Upper lobe of right lung (tissue), 1 donor: ENCODE measurements around the gene PRR11. TPM values are rescaled to one million over a fixed set of nuclear protein-coding genes. Genes with fewer than 3 reads are reported as not detected.

ENCODE experiments used
- ATAC-seq: fragments of 200-7000 bp; cut with Tn5 transposase; one replicate; pipeline ENCODE4 v1.9.1; 2020; ENCODE audit warnings: mild to moderate bottlenecking, moderate library complexity
- DNase-seq: peaks from one replicate; pipeline ENCODE4 v3.0.0-alpha.2; 2020
- H3K27ac ChIP-seq: fragments of 200-600 bp; one replicate; pipeline ENCODE4 v1.8.0; 2022
- H3K27me3 ChIP-seq: fragments of 200-600 bp; one replicate; pipeline ENCODE4 v1.8.0; 2022; ENCODE audit warnings: mild to moderate bottlenecking
- H3K36me3 ChIP-seq: fragments of 200-600 bp; one replicate; pipeline ENCODE4 v1.8.0; 2022
- H3K4me1 ChIP-seq: fragments of 200-600 bp; one replicate; pipeline ENCODE4 v1.8.0; 2022
- H3K4me3 ChIP-seq: fragments of 200-600 bp; one replicate; pipeline ENCODE4 v1.8.0; 2022; ENCODE audit warnings: mild to moderate bottlenecking
- H3K9me3 ChIP-seq: fragments of 200-600 bp; one replicate; pipeline ENCODE4 v1.8.0; 2022
- intact Hi-C: fragments of 100-400 bp; cut with DNase I; formaldehyde crosslinking; loops from one replicate; pipeline ENCODE4 v1.11.0; 2022
- total RNA-seq: library from RNA; stranded (reverse); fragmentation: NEBNext Ultra II Directional; extraction: Animal tissue kit (Norgen Biotek cat#: 25700); gene quantifications from one replicate; pipeline ENCODE4 v1.2.1, GENCODE V29; 2021
- TF ChIP-seq, protein P1 (sequence below): fragments of 200-600 bp; IDR thresholded peaks from one replicate; pipeline ENCODE4 v1.8.0; 2022; ENCODE audit warnings: antibody characterized with exemption
- donor health status: DM: no; HTN: yes; CAD: no; lungs with severe emphysema.

Gene PRR11
- total RNA-seq, 1 donor from 2014 or later, result 2.4 TPM

DNA sequence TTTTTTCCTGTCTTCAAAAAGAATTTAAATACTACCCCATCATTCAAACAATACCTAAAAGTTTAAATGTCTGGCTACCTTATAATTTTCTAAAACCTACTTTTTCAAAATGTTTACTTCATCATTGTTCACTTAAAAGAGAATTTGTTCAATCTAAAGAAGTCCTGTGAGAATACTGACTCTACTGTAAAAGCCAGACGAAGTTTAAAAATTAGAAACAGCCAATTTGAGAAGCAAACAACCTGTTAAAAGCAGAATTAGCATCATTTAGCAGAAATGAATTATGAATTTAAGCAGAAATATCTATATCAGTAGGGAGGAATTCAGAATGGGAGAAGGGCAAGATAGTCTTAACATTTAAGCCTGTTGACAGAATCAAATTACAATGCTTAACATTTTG is 2.6 kb upstream of the PRR11 start:
- no peak overlapping the region for H3K4me3 ChIP-seq
- DNase-seq, result no peak
- H3K36me3 ChIP-seq, result no peaks in the 10 kb centered on the region
- no peak overlapping the region for H3K27ac ChIP-seq
- no peak for ATAC-seq
- H3K9me3 ChIP-seq, result no peaks in the 10 kb centered on the region
- H3K27me3 ChIP-seq, result no peaks in the 10 kb centered on the region
- intact Hi-C loops, result no loop called here
- TF ChIP-seq, protein P1, sequence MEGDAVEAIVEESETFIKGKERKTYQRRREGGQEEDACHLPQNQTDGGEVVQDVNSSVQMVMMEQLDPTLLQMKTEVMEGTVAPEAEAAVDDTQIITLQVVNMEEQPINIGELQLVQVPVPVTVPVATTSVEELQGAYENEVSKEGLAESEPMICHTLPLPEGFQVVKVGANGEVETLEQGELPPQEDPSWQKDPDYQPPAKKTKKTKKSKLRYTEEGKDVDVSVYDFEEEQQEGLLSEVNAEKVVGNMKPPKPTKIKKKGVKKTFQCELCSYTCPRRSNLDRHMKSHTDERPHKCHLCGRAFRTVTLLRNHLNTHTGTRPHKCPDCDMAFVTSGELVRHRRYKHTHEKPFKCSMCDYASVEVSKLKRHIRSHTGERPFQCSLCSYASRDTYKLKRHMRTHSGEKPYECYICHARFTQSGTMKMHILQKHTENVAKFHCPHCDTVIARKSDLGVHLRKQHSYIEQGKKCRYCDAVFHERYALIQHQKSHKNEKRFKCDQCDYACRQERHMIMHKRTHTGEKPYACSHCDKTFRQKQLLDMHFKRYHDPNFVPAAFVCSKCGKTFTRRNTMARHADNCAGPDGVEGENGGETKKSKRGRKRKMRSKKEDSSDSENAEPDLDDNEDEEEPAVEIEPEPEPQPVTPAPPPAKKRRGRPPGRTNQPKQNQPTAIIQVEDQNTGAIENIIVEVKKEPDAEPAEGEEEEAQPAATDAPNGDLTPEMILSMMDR, result no peak
- peaks cover 5% of the 10 kb centered on the region for H3K4me1 ChIP-seq

DNA sequence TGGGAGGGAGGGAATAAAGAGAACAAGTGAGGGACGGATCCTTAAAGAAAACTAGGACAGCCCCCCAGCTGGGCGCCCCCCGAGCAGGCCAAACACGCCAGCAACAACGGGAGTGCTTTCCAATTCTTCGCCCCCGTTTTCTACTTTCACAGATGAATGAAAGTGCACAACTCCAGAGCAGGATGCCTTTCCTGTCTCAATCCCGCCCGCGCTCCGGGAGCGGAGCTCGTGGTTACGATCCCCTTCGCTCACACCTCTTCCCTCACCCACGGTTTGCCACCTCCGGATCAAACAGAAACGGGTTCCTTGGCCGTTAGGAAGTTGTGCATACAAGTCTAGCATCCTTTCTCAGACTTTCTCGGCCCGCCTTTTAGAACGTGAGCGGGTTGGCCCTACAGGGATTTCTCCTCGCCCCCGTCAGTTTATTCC is 1.2 kb upstream of the PRR11 start:
- Histone ChIP-seq H3K4me3 (peak overlapping the region; percentile 69), H3K27ac (peak overlapping the region; percentile 85), H3K4me1 (peaks cover 5% of the 10 kb centered on the region), H3K9me3 (no peaks in the 10 kb centered on the region), H3K36me3 (no peaks in the 10 kb centered on the region), H3K27me3 (no peaks in the 10 kb centered on the region)
- intact Hi-C loops, result no loop called here
- TF ChIP-seq, protein P1, result no peak
- ATAC-seq (no peak), DNase-seq (peak; percentile 71)

DNA sequence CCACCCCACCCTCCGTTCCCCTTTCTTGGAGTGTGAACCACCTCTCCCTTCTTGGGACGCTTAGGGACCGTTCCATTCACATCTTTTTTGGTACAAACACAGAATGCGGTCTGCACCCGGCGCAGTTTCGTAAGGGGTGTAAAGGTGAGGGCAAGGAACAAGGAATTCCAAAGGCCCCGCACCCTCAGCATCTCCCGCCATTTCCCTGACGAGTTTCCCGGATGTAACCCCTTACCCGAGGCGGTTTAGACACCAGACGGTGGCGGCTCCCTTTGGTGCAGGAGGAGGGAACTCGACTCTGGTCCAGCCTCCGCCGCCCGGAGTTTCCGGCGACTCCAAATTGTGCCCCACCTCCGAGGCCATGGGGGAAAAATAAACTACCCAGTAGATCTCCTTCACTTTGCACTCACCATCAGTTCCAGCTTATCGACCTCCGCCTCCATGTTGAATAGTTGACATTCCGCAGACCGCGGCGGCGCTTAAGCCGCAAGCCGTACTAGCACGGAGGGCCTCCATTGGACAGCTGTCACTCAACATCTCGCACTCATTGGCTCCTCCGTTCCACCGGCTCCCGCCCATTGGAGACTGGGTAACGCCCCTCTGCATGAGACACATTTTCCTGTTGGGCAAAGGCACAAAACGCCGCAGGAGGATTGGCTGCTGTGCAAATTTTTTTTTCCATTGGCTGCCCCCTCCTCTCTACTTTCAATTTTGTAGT is 666 bp upstream of the PRR11 start, which contains the start of gene SKA2:
TSS of gene SKA2 (minus strand) at position 466 of the 718 bp plus-strand sequence. CDS start at position 443, 23 bp downstream.
- TF ChIP-seq, protein P1, result no peak
- intact Hi-C loops, result no loop called here
- peaks cover 5% of the 10 kb centered on the region for H3K4me1 ChIP-seq

DNA sequence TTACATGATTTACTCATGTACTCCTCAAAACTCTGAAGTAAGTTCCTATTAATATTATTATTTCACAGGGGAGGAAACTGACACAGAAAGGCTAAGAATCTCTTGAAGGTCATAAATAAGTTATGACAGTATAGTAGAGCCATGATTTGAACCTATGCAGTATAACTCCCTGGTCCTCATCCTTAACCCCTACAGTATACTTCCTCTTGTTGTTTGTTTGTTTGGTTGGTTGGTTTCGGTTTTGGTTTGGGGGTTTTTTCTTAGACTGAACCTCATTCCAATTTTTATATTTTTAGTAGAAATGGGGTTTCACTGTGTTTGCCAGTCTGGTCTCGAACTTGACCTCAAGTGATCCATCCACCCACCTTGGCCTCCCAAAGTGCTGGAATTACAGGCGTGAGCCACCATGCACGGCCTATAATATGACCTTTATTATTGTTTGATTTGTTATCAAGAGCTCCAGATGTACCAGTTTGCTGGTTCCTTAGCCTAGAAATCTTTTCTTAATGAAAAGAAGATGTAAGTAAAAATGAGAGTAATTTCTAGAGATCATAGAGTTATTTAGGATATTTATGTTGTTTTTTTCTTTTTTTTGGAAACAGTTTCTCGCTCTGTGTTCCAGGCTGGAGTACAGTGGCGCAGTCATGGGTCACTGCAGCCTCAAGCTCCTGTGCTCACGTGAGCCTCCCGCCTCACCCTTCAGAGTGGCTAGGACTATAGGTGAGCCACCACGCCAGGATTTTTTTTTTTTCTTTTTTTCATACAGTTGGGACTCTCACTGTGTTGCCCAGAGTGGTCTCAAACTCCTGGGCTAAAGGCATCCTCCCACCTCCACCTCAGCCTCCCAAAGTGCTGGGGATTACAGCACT is 4.8 kb downstream of the PRR11 start:
- no peak overlapping the region for H3K4me3 ChIP-seq
- DNase-seq, result no peak
- no peak overlapping the region for H3K27ac ChIP-seq
- no peak for ATAC-seq
- no peaks in the 10 kb centered on the region for H3K36me3 ChIP-seq
- TF ChIP-seq, protein P1, result no peak
- no peaks in the 10 kb centered on the region for H3K27me3 ChIP-seq
- H3K4me1 ChIP-seq, result peaks cover 5% of the 10 kb centered on the region
- intact Hi-C loops, result no loop called here
- H3K9me3 ChIP-seq, result no peaks in the 10 kb centered on the region

More for the DNA sequence above, 666 bp upstream of the PRR11 start, which contains the start of gene SKA2:
- no peaks in the 10 kb centered on the region for H3K27me3 ChIP-seq
- H3K27ac ChIP-seq, result peak within 1 kb of the TSS; percentile 85
- no peaks in the 10 kb centered on the region for H3K9me3 ChIP-seq
- H3K36me3 ChIP-seq, result no peaks in the 10 kb centered on the region
- ATAC-seq, result peak; percentile 97
- peak within 1 kb of the TSS; percentile 69 for H3K4me3 ChIP-seq
- peak; percentile 97 for DNase-seq

DNA sequence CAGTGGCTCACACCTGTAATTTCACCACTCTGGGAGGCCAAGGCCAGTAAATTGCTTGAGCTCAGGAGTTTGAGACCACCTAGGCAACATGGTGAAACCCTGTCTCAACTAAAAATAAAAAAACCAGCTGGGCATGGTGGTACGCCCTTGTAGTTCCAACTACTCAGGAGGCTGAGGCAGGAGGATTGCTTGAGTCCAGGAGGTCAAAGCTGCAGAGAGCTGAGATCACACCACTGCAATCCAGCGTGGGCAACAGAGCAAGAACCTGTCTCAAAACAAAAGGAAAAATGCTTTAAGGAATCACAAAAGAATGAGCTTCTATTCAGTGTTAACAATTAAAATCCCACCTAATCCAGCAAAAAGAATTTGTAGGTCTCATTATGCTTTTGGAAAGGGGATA is 5.9 kb downstream of the PRR11 start:
- Histone ChIP-seq H3K27me3 (no peaks in the 10 kb centered on the region), H3K4me3 (no peak overlapping the region), H3K36me3 (no peaks in the 10 kb centered on the region), H3K27ac (no peak overlapping the region), H3K9me3 (no peaks in the 10 kb centered on the region), H3K4me1 (no peaks in the 10 kb centered on the region)
- TF ChIP-seq, protein P1, result no peak
- ATAC-seq, result no peak
- DNase-seq, result no peak
- intact Hi-C loops, result no loop called here
